Measurements from ENCODE around the gene MOB3C.

- no peak for TF ChIP-seq CTCF (conservative IDR thresholded peaks at IDR 0.05; ENCODE audit: low read length)
- no peak for TF ChIP-seq EZH2phosphoT487 (IDR thresholded peaks at IDR 0.05; ENCODE audit: borderline replicate concordance, low read depth, low read length)
Observed at GRCh38 chr1:46595127-46595526, 21.5 kb downstream of the MOB3C start.

Data from OCI-LY7 (cell line).